Right lobe of liver (tissue), 6 donors: ENCODE results near the gene ENOX1. TPM values are rescaled to one million over a fixed set of nuclear protein-coding genes. Genes with fewer than 3 reads are reported as not detected.
A peak's percentile ranks its signal among the peaks of the same experiment; 100 is the strongest.

Experiments
- ATAC-seq, 4 donors: fragments of 200-7000 bp; cut with Tn5 transposase; one replicate each; pipeline ENCODE4 v1.9.1; 2020; ENCODE audit warnings: mild to moderate bottlenecking in 4 of 4, moderate library complexity in 4 of 4
- DNase-seq, 3 donors: peaks; one replicate each; pipeline ENCODE4 v3.0.0-alpha.2; 2020
- H3K27ac ChIP-seq, 3 donors: fragments of 200-600 bp; one replicate each; pipeline ENCODE4 v1.8.0; 2022
- H3K27me3 ChIP-seq, 2 donors: fragments of 200-600 bp; one replicate each; pipeline ENCODE4 v1.8.0; 2022
- H3K36me3 ChIP-seq, 4 donors: fragments of 200-600 bp; sonication (generic) in 1 of 4; one replicate each; pipeline versions ENCODE4 v1.5.1 to v1.8.0; 2017 to 2022; ENCODE audit warnings: control low read depth in 1 of 4
- H3K4me1 ChIP-seq, 4 donors: fragments of 200-600 bp; sonication (generic) in 1 of 4; one replicate each; pipeline versions ENCODE4 v1.5.1 to v1.8.0; 2017 to 2022; ENCODE audit warnings: control low read depth in 1 of 4
- H3K4me3 ChIP-seq, 3 donors: fragments of 200-600 bp; one replicate each; pipeline ENCODE4 v1.8.0; 2022
- H3K9me3 ChIP-seq, 4 donors: fragments of 200-600 bp; sonication (generic) in 1 of 4; one replicate each; pipeline versions ENCODE4 v1.5.1 to v1.8.0; 2017 to 2022; ENCODE audit warnings: control low read depth in 1 of 4
- POLR2A ChIP-seq: fragments of 450-650 bp; IDR thresholded peaks from one replicate; pipeline ENCODE4 v1.6.1; 2017; ENCODE audit warnings: antibody characterized with exemption, mild to moderate bottlenecking
- WGBS: methylation state at CpG from one replicate; pipeline ENCODE4 v1.1.6; 2018; ENCODE audit warnings: low coverage, low lambda C conversion rate; ENCODE audit not compliant: insufficient coverage; ENCODE audit errors: missing lambda C conversion rate; 5-methylcytosine and 5-hydroxymethylcytosine counted together
- intact Hi-C, 2 donors: fragments of 100-400 bp; cut with DNase I; formaldehyde crosslinking; loops; one replicate each; pipeline versions ENCODE4 v1.11.2 to v1.14.1; 2022
- total RNA-seq, 6 experiments: library from RNA; depleted of rRNA in 2 of 6; stranded (reverse); fragments of >200 nt in 2 of 6; fragmentation: NEBNext Ultra II Directional in 3 of 6; extraction: Animal tissue kit (Norgen Biotek cat#: 25700) in 3 of 6; gene quantifications; one replicate each; pipeline versions ENCODE4 v1.1.0 to v1.2.4, GENCODE V29; 2016 to 2023
- TF ChIP-seq, protein P1 (sequence below), 4 donors: fragments of 200-600 bp in 3 of 4; fragments of 450-650 bp in 1 of 4; IDR thresholded peaks; one replicate each; pipeline versions ENCODE4 v1.5.1 to v1.8.0; 2016 to 2022; ENCODE audit warnings: antibody characterized with exemption in 4 of 4, mild to moderate bottlenecking in 2 of 4
- donor health status: DM: no; HTN: yes; CAD: no.
- donor health status: DM: no; HTN: no; CAD: no.
- donor health status: DM: no; HTN: no; CAD: no.
- donor health status: DM: no; HTN: yes; CAD: no.
- donor health status: DM: no; HTN: yes; CAD: no.

Gene ENOX1
- total RNA-seq, 6 experiments from 2014 or later: 0.07 to 0.16 TPM; not detected in 4

DNA sequence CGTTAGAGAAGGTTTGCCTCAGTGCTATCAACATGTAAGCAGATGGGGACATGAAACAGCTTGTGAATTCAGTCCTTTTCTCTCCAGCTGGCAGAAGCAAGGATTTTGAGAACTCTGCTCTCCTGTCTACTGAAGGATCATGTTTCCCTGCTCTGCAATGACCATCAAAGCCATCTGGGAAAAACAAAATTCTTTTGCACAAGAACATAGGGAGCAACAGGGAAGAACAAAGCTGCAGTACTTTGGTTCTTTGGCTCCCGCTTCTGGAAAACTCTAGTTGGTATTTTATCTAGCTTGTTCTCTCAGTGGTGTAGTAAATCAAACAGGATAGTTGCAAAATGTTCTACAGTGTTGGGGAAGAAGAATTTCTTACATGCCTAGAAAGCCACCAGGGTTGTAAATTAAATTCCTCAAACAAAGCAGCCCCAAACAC lies 270.4 kb downstream of the ENOX1 start:
- WGBS: 17% methylated on average over 2 of the region's 2 CpGs
- intact Hi-C loops: no loop called here
- no peak for DNase-seq
- no peak for TF ChIP-seq POLR2A
- TF ChIP-seq, protein P1, sequence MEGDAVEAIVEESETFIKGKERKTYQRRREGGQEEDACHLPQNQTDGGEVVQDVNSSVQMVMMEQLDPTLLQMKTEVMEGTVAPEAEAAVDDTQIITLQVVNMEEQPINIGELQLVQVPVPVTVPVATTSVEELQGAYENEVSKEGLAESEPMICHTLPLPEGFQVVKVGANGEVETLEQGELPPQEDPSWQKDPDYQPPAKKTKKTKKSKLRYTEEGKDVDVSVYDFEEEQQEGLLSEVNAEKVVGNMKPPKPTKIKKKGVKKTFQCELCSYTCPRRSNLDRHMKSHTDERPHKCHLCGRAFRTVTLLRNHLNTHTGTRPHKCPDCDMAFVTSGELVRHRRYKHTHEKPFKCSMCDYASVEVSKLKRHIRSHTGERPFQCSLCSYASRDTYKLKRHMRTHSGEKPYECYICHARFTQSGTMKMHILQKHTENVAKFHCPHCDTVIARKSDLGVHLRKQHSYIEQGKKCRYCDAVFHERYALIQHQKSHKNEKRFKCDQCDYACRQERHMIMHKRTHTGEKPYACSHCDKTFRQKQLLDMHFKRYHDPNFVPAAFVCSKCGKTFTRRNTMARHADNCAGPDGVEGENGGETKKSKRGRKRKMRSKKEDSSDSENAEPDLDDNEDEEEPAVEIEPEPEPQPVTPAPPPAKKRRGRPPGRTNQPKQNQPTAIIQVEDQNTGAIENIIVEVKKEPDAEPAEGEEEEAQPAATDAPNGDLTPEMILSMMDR (IDR thresholded peaks at IDR 0.05): no peak
- Histone ChIP-seq H3K4me1 (no peaks in the 10 kb centered on the region), H3K4me3 (no peak overlapping the region), H3K9me3 (no peaks in the 10 kb centered on the region), H3K27ac (no peak overlapping the region), H3K27me3 (no peaks in the 10 kb centered on the region), H3K36me3 (no peaks in the 10 kb centered on the region)
- peak in 3 of 4 donors; percentile 28 to 54 (median 42) for ATAC-seq

GRCh38 chr13:43515531-43515930 lies 271.2 kb downstream of the ENOX1 start:
- DNase-seq (no peak), ATAC-seq (no peak)
- 33% methylated on average over 1 of the region's 1 CpG for WGBS
- intact Hi-C loops: no loop called here
- H3K36me3 ChIP-seq: no peaks in the 10 kb centered on the region
- no peak for TF ChIP-seq POLR2A
- TF ChIP-seq, protein P1 (IDR thresholded peaks at IDR 0.05): no peak
- no peaks in the 10 kb centered on the region for H3K4me1 ChIP-seq
- no peak overlapping the region for H3K27ac ChIP-seq
- H3K27me3 ChIP-seq: no peaks in the 10 kb centered on the region
- H3K9me3 ChIP-seq: no peaks in the 10 kb centered on the region
- H3K4me3 ChIP-seq: no peak overlapping the region

DNA sequence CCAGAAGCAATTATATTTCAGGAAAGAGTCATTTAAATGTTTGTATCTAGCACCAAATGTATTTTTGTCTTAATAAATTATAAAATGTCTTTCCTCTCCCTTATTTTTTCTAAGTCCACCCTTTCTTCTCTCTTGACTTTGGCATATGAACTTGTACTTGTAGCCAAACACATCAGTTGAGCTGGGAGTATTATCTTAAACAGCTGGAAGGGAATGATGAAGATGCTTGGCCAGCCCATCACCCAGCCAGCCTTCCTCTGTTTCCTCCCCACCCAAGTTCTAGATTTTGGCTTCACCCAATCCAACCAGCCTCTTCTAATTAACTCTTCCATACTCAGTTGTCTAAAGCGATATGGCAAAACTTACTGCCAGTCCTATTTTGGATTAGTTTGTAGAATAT lies 272.5 kb downstream of the ENOX1 start:
- H3K4me1 ChIP-seq: no peaks in the 10 kb centered on the region
- intact Hi-C loops: no loop called here
- no peaks in the 10 kb centered on the region for H3K36me3 ChIP-seq
- TF ChIP-seq POLR2A: no peak
- TF ChIP-seq, protein P1 (IDR thresholded peaks at IDR 0.05): no peak
- WGBS: 100% methylated on average over 1 of the region's 1 CpG
- H3K27ac ChIP-seq: no peak overlapping the region
- H3K9me3 ChIP-seq: no peaks in the 10 kb centered on the region
- no peaks in the 10 kb centered on the region for H3K27me3 ChIP-seq
- DNase-seq: no peak
- H3K4me3 ChIP-seq: no peak overlapping the region
- no peak for ATAC-seq

- no peak overlapping the region for H3K4me3 ChIP-seq
- no peaks in the 10 kb centered on the region for H3K27me3 ChIP-seq
- TF ChIP-seq POLR2A: no peak
- TF ChIP-seq, protein P1 (IDR thresholded peaks at IDR 0.05): no peak
- 65% methylated on average over 2 of the region's 2 CpGs for WGBS
- no peaks in the 10 kb centered on the region for H3K9me3 ChIP-seq
- no peaks in the 10 kb centered on the region for H3K36me3 ChIP-seq
- H3K4me1 ChIP-seq: no peaks in the 10 kb centered on the region
- H3K27ac ChIP-seq: no peak overlapping the region
- intact Hi-C loops: no loop called here
- no peak for DNase-seq
- no peak for ATAC-seq
Observed at GRCh38 chr13:43512221-43512620, 274.6 kb downstream of the ENOX1 start.
